ENCODE results near the gene VPS13C.

Gene VPS13C

GRCh38 chr15:61989667-61990066 is 70.6 kb downstream of the VPS13C start:
- DNase-seq (ENCODE audit: low read depth): peak; percentile 45
- TF ChIP-seq CTCF (IDR thresholded peaks at IDR 0.05; ENCODE audit: low read length, missing control alignments): no peak
- H3K4me3 ChIP-seq (replicated peaks; ENCODE audit: low read depth, low read length): no peak overlapping the region

- no peak for TF ChIP-seq CTCF (IDR thresholded peaks at IDR 0.05; ENCODE audit: low read length, missing control alignments)
- no peak for DNase-seq (ENCODE audit: low read depth)
- H3K4me3 ChIP-seq (replicated peaks; ENCODE audit: low read depth, low read length): no peak overlapping the region
Observed at GRCh38 chr15:61987824-61988223, 72.4 kb downstream of the VPS13C start.

GRCh38 chr15:61983081-61983480 is 77.2 kb downstream of the VPS13C start:
- no peak for DNase-seq (ENCODE audit: low read depth)
- no peak for TF ChIP-seq CTCF (IDR thresholded peaks at IDR 0.05; ENCODE audit: low read length, missing control alignments)

GRCh38 chr15:61978225-61978624 is 82.0 kb downstream of the VPS13C start:
- TF ChIP-seq CTCF (IDR thresholded peaks at IDR 0.05; ENCODE audit: low read length, missing control alignments): no peak

More at GRCh38 chr15:61983081-61983480, 77.2 kb downstream of the VPS13C start:
- no peak overlapping the region for H3K4me3 ChIP-seq (replicated peaks; ENCODE audit: low read depth, low read length)

GRCh38 chr15:61974759-61975158 is 85.5 kb downstream of the VPS13C start:
- DNase-seq (ENCODE audit: low read depth): no peak
- no peak for TF ChIP-seq CTCF (IDR thresholded peaks at IDR 0.05; ENCODE audit: low read length, missing control alignments)
- H3K4me3 ChIP-seq (replicated peaks; ENCODE audit: low read depth, low read length): no peak overlapping the region

More at GRCh38 chr15:61978225-61978624, 82.0 kb downstream of the VPS13C start:
- H3K4me3 ChIP-seq (replicated peaks; ENCODE audit: low read depth, low read length): no peak overlapping the region
- no peak for DNase-seq (ENCODE audit: low read depth)

GRCh38 chr15:61974118-61974517 is 86.1 kb downstream of the VPS13C start:
- DNase-seq (ENCODE audit: low read depth): no peak
- H3K4me3 ChIP-seq (replicated peaks; ENCODE audit: low read depth, low read length): no peak overlapping the region
- TF ChIP-seq CTCF (IDR thresholded peaks at IDR 0.05; ENCODE audit: low read length, missing control alignments): no peak

GRCh38 chr15:61951949-61952348 is 108.3 kb downstream of the VPS13C start:
- DNase-seq (ENCODE audit: low read depth): peak; percentile 38
- TF ChIP-seq CTCF (IDR thresholded peaks at IDR 0.05; ENCODE audit: low read length, missing control alignments): no peak

More at GRCh38 chr15:61951949-61952348, 108.3 kb downstream of the VPS13C start:
- H3K4me3 ChIP-seq (replicated peaks; ENCODE audit: low read depth, low read length): no peak overlapping the region

All from fibroblast of pulmonary artery (primary cell).